Mucosa of rectum (tissue), 2 donors: Measurements from ENCODE around the gene SPATA13.
"Not testable (repeated sequence)": the region's sequence is repeated elsewhere in the genome, so short reads cannot be mapped to it uniquely, and the experiment has no call there.

ENCODE experiments used
- H3K27ac ChIP-seq, 2 donors: one replicate each; pipeline ENCODE4 v1.7.0; 2013; ENCODE audit warnings: inconsistent platforms in 2 of 2, low read depth in 2 of 2, low read length in 2 of 2
- H3K27me3 ChIP-seq, 2 donors: one replicate each; pipeline ENCODE4 v1.7.0; 2013; ENCODE audit warnings: low read length in 2 of 2; ENCODE audit not compliant: control insufficient read depth in 2 of 2, insufficient read depth in 2 of 2
- H3K36me3 ChIP-seq, 2 donors: one replicate each; pipeline ENCODE4 v1.7.0; 2013; ENCODE audit warnings: low read length in 2 of 2; ENCODE audit not compliant: control insufficient read depth in 2 of 2, insufficient read depth in 2 of 2
- H3K4me1 ChIP-seq, 2 donors: one replicate each; pipeline ENCODE4 v1.7.0; 2013; ENCODE audit warnings: low read length in 2 of 2, mild to moderate bottlenecking in 1 of 2; ENCODE audit not compliant: control insufficient read depth in 2 of 2, insufficient read depth in 2 of 2
- H3K4me3 ChIP-seq, 2 donors: one replicate each; pipeline ENCODE4 v1.7.0; 2013; ENCODE audit warnings: low read length in 2 of 2
- H3K9ac ChIP-seq, 2 donors: one replicate each; pipeline ENCODE4 v1.7.0; 2013; ENCODE audit warnings: low read length in 2 of 2, low read depth in 1 of 2, mild to moderate bottlenecking in 1 of 2
- H3K9me3 ChIP-seq, 2 donors: one replicate each; pipeline ENCODE4 v1.7.0; 2013; ENCODE audit warnings: low read length in 2 of 2; ENCODE audit not compliant: control insufficient read depth in 2 of 2
- donor health status: healthy.
- donor health status: Normal muscosa, but diverticular disease.

Gene SPATA13

GRCh38 chr13:24205076-24205475 lies 44.6 kb downstream of the SPATA13 start:
- H3K27ac ChIP-seq, H3K9me3 ChIP-seq, H3K4me1 ChIP-seq, H3K4me3 ChIP-seq, H3K27me3 ChIP-seq, H3K9ac ChIP-seq, H3K36me3 ChIP-seq: not testable (repeated sequence)

GRCh38 chr13:24207841-24208667 lies 47.5 kb downstream of the SPATA13 start:
- peaks cover 0 to 2% of the 10 kb centered on the region in 2 donors for H3K4me1 ChIP-seq
- no peaks in the 10 kb centered on the region for H3K36me3 ChIP-seq
- H3K9ac ChIP-seq, result no peak overlapping the region
- no peak overlapping the region for H3K27ac ChIP-seq
- H3K9me3 ChIP-seq, result no peaks in the 10 kb centered on the region
- no peaks in the 10 kb centered on the region for H3K27me3 ChIP-seq
- no peak overlapping the region for H3K4me3 ChIP-seq

- Histone ChIP-seq H3K27me3 (no peaks in the 10 kb centered on the region), H3K27ac (no peak overlapping the region), H3K4me1 (peaks cover 0 to 2% of the 10 kb centered on the region in 2 donors), H3K36me3 (peaks cover 3 to 5% of the 10 kb centered on the region in 2 donors), H3K4me3 (no peak overlapping the region), H3K9me3 (no peaks in the 10 kb centered on the region), H3K9ac (no peak overlapping the region)
Measured at GRCh38 chr13:24209138-24209537, 48.6 kb downstream of the SPATA13 start.

GRCh38 chr13:24212254-24212653 lies 51.7 kb downstream of the SPATA13 start:
- H3K9ac ChIP-seq, result no peak overlapping the region
- no peaks in the 10 kb centered on the region for H3K27me3 ChIP-seq
- H3K4me1 ChIP-seq, result peaks cover 0 to 8% of the 10 kb centered on the region in 2 donors
- no peak overlapping the region for H3K4me3 ChIP-seq
- no peaks in the 10 kb centered on the region for H3K9me3 ChIP-seq
- peaks cover 3 to 8% of the 10 kb centered on the region in 2 donors for H3K36me3 ChIP-seq
- H3K27ac ChIP-seq, result no peak overlapping the region

- Histone ChIP-seq H3K27me3 (no peaks in the 10 kb centered on the region), H3K27ac (no peak overlapping the region), H3K36me3 (peaks cover 3 to 8% of the 10 kb centered on the region in 2 donors), H3K9ac (no peak overlapping the region), H3K9me3 (no peaks in the 10 kb centered on the region), H3K4me3 (no peak overlapping the region), H3K4me1 (peaks cover 1 to 10% of the 10 kb centered on the region in 2 donors)
Measured at GRCh38 chr13:24212674-24213073, 52.2 kb downstream of the SPATA13 start.

- Histone ChIP-seq H3K9ac (no peak overlapping the region), H3K4me1 (peaks cover 10 to 16% of the 10 kb centered on the region in 2 donors), H3K9me3 (no peaks in the 10 kb centered on the region), H3K27me3 (no peaks in the 10 kb centered on the region), H3K36me3 (peaks cover 3 to 8% of the 10 kb centered on the region in 2 donors), H3K4me3 (no peak overlapping the region), H3K27ac (no peak overlapping the region)
Measured at GRCh38 chr13:24213932-24214331, 53.4 kb downstream of the SPATA13 start.

GRCh38 chr13:24214528-24214927 lies 54.0 kb downstream of the SPATA13 start:
- Histone ChIP-seq H3K9ac (no peak overlapping the region), H3K27ac (no peak overlapping the region), H3K4me3 (no peak overlapping the region), H3K9me3 (no peaks in the 10 kb centered on the region), H3K36me3 (peaks cover 3 to 8% of the 10 kb centered on the region in 2 donors), H3K4me1 (peaks cover 10 to 16% of the 10 kb centered on the region in 2 donors), H3K27me3 (no peaks in the 10 kb centered on the region)

- H3K27me3 ChIP-seq, result no peaks in the 10 kb centered on the region
- peaks cover 10 to 16% of the 10 kb centered on the region in 2 donors for H3K4me1 ChIP-seq
- H3K27ac ChIP-seq, result no peak overlapping the region
- no peak overlapping the region for H3K4me3 ChIP-seq
- H3K36me3 ChIP-seq, result peaks cover 3 to 8% of the 10 kb centered on the region in 2 donors
- no peak overlapping the region for H3K9ac ChIP-seq
- H3K9me3 ChIP-seq, result no peaks in the 10 kb centered on the region
Measured at GRCh38 chr13:24215126-24215525, 54.6 kb downstream of the SPATA13 start.

GRCh38 chr13:24215732-24216131 lies 55.2 kb downstream of the SPATA13 start:
- H3K9me3 ChIP-seq, result no peaks in the 10 kb centered on the region
- H3K27me3 ChIP-seq, result no peaks in the 10 kb centered on the region
- no peak overlapping the region for H3K27ac ChIP-seq
- no peak overlapping the region for H3K9ac ChIP-seq
- no peak overlapping the region for H3K4me3 ChIP-seq
- H3K4me1 ChIP-seq, result peaks cover 10 to 16% of the 10 kb centered on the region in 2 donors
- H3K36me3 ChIP-seq, result peaks cover 3 to 8% of the 10 kb centered on the region in 2 donors

- no peaks in the 10 kb centered on the region for H3K9me3 ChIP-seq
- H3K36me3 ChIP-seq, result peaks cover 3 to 8% of the 10 kb centered on the region in 2 donors
- H3K4me3 ChIP-seq, result no peak overlapping the region
- no peak overlapping the region for H3K27ac ChIP-seq
- H3K27me3 ChIP-seq, result no peaks in the 10 kb centered on the region
- peaks cover 10 to 16% of the 10 kb centered on the region in 2 donors for H3K4me1 ChIP-seq
- H3K9ac ChIP-seq, result no peak overlapping the region
Measured at GRCh38 chr13:24216176-24216575, 55.7 kb downstream of the SPATA13 start.
